Measurements from ENCODE around the gene TSSK6. TPM values are rescaled to one million over a fixed set of nuclear protein-coding genes. Genes with fewer than 3 reads are reported as not detected.
A peak's percentile ranks its signal among the peaks of the same experiment; 100 is the strongest.

Gene TSSK6
- total and polyA plus RNA-seq, 3 donors from 2014 or later, result 117 to 722 (median 125) TPM

GRCh38 chr19:19490214-19490968 lies 25.0 kb downstream of the TSSK6 start:
- WGBS, 2 donors, result 27 to 44% methylated on average over 14 to 20 of the region's 20 CpGs
- no peak for TF ChIP-seq POLR2A (IDR thresholded peaks at IDR 0.05)
- TF ChIP-seq, protein P1, sequence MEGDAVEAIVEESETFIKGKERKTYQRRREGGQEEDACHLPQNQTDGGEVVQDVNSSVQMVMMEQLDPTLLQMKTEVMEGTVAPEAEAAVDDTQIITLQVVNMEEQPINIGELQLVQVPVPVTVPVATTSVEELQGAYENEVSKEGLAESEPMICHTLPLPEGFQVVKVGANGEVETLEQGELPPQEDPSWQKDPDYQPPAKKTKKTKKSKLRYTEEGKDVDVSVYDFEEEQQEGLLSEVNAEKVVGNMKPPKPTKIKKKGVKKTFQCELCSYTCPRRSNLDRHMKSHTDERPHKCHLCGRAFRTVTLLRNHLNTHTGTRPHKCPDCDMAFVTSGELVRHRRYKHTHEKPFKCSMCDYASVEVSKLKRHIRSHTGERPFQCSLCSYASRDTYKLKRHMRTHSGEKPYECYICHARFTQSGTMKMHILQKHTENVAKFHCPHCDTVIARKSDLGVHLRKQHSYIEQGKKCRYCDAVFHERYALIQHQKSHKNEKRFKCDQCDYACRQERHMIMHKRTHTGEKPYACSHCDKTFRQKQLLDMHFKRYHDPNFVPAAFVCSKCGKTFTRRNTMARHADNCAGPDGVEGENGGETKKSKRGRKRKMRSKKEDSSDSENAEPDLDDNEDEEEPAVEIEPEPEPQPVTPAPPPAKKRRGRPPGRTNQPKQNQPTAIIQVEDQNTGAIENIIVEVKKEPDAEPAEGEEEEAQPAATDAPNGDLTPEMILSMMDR (IDR thresholded peaks at IDR 0.05), result peak; percentile 72 to 87 (median 76)
- peak overlapping the region; percentile 37 to 75 for H3K27ac ChIP-seq
- DNase-seq, result peak; percentile 85
- no peaks in the 10 kb centered on the region for H3K9me3 ChIP-seq
- H3K4me1 ChIP-seq, result peaks cover 53% of the 10 kb centered on the region
- no peak overlapping the region for H3K4me3 ChIP-seq
- no peaks in the 10 kb centered on the region for H3K36me3 ChIP-seq (ENCODE audit: low read depth, missing control alignments)
- intact Hi-C loops (cut with DNase I; ENCODE audit: low total_unique reads), result no loop called here
- no peaks in the 10 kb centered on the region for H3K27me3 ChIP-seq

DNA sequence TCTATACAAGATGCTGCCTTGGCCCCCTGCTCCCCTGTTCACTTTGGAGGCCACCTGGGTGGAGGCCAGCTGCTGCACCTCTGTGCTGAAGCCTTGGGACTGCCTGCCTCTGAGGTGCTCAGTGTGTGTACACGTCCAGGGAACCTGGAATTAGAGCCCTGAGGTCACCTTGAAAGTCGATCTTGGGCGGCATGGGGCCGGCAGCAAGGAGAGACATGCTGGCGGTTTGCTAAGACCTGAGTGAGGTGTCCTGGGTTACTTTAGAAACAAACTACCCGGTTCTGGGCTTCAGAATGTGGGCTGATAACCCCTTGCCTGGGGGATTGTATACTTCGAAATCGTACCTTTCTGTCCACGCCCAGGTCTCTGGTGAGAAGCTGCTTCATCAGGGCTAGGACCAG lies 25.5 kb downstream of the TSSK6 start:
- peaks cover 53% of the 10 kb centered on the region for H3K4me1 ChIP-seq
- no peaks in the 10 kb centered on the region for H3K36me3 ChIP-seq (ENCODE audit: low read depth, missing control alignments)

GRCh38 chr19:19488875-19489690 lies 26.3 kb downstream of the TSSK6 start:
- Histone ChIP-seq H3K9me3 (no peaks in the 10 kb centered on the region), H3K27ac (peak overlapping the region; percentile 65 to 75), H3K4me1 (peaks cover 53% of the 10 kb centered on the region), H3K4me3 (no peak overlapping the region), H3K36me3 (ENCODE audit: low read depth, missing control alignments) (no peaks in the 10 kb centered on the region), H3K27me3 (no peaks in the 10 kb centered on the region)
- peak; percentile 77 for DNase-seq
- no peak for TF ChIP-seq POLR2A (IDR thresholded peaks at IDR 0.05)
- TF ChIP-seq, protein P1 (IDR thresholded peaks at IDR 0.05), result no peak
- intact Hi-C loops (cut with DNase I; ENCODE audit: low total_unique reads), result loop anchor here (5.0 kb wide), 1 partner anchor 122 kb away; no protein-coding TSS in a partner anchor
- WGBS, 2 donors, result 38 to 54% methylated on average over 14 of the region's 14 CpGs

More for the DNA sequence above, 25.5 kb downstream of the TSSK6 start:
- peak overlapping the region; percentile 37 to 75 for H3K27ac ChIP-seq
- no peak for TF ChIP-seq POLR2A (IDR thresholded peaks at IDR 0.05)
- TF ChIP-seq, protein P1 (IDR thresholded peaks at IDR 0.05), result no peak
- intact Hi-C loops (cut with DNase I; ENCODE audit: low total_unique reads), result loop anchor here (5.0 kb wide), 1 partner anchor 123 kb away; no protein-coding TSS in a partner anchor
- H3K9me3 ChIP-seq, result no peaks in the 10 kb centered on the region
- H3K27me3 ChIP-seq, result no peaks in the 10 kb centered on the region
- WGBS, 2 donors, result 53 to 60% methylated on average over 8 to 9 of the region's 9 CpGs
- DNase-seq, result no peak
- H3K4me3 ChIP-seq, result no peak overlapping the region

GRCh38 chr19:19487950-19488874 lies 27.1 kb downstream of the TSSK6 start:
- TF ChIP-seq POLR2A (IDR thresholded peaks at IDR 0.05), result no peak
- TF ChIP-seq, protein P1 (IDR thresholded peaks at IDR 0.05), result no peak
- Histone ChIP-seq H3K4me1 (peaks cover 53% of the 10 kb centered on the region), H3K4me3 (no peak overlapping the region), H3K9me3 (no peaks in the 10 kb centered on the region), H3K36me3 (ENCODE audit: low read depth, missing control alignments) (no peaks in the 10 kb centered on the region), H3K27me3 (no peaks in the 10 kb centered on the region), H3K27ac (peak overlapping the region; percentile 65 to 75)
- intact Hi-C loops (cut with DNase I; ENCODE audit: low total_unique reads), result loop anchor here (5.0 kb wide), 1 partner anchor 121 kb away; no protein-coding TSS in a partner anchor
- WGBS, 2 donors, result 51 to 72% methylated on average over 15 to 20 of the region's 20 CpGs
- peak; percentile 43 for DNase-seq

All from testis (tissue), 3 donors.